AG10803 (cell line): ENCODE data around the gene RALB.

Experiments used
- DNase-seq: peaks from one replicate; pipeline ENCODE4 v3.0.0; 2010; ENCODE audit warnings: low read depth
- H3K4me3 ChIP-seq: 2 replicates; pipeline ENCODE4 v1.5.1; 2011; ENCODE audit warnings: mild to moderate bottlenecking, low read length, control low read depth
- CTCF ChIP-seq: conservative IDR thresholded peaks from 2 replicates; pipeline ENCODE4 v1.5.1; 2011; ENCODE audit warnings: mild to moderate bottlenecking, low read length, control low read depth, inconsistent platforms

Gene RALB

GRCh38 chr2:120299004-120299403, 46.4 kb downstream of the RALB start:
- no peak for DNase-seq
- no peak overlapping the region for H3K4me3 ChIP-seq
- TF ChIP-seq CTCF, result no peak

- no peak for DNase-seq
- no peak for TF ChIP-seq CTCF
- H3K4me3 ChIP-seq, result no peak overlapping the region
Observed at GRCh38 chr2:120299561-120299960, 46.9 kb downstream of the RALB start.

GRCh38 chr2:120300385-120300784, 47.7 kb downstream of the RALB start:
- no peak overlapping the region for H3K4me3 ChIP-seq
- no peak for TF ChIP-seq CTCF
- no peak for DNase-seq

- no peak overlapping the region for H3K4me3 ChIP-seq
- peak; percentile 54 for DNase-seq
- no peak for TF ChIP-seq CTCF
Observed at GRCh38 chr2:120301284-120301683, 48.6 kb downstream of the RALB start.

GRCh38 chr2:120302301-120302700, 49.6 kb downstream of the RALB start:
- DNase-seq, result no peak
- TF ChIP-seq CTCF, result no peak
- no peak overlapping the region for H3K4me3 ChIP-seq

GRCh38 chr2:120303177-120303576, 50.5 kb downstream of the RALB start:
- TF ChIP-seq CTCF, result no peak
- H3K4me3 ChIP-seq, result no peak overlapping the region
- DNase-seq, result no peak

GRCh38 chr2:120305296-120305695, 52.6 kb downstream of the RALB start:
- TF ChIP-seq CTCF, result peak; percentile 36
- no peak overlapping the region for H3K4me3 ChIP-seq
- DNase-seq, result no peak
